HepG2 (cell line): ENCODE measurements around the gene OCSTAMP. TPM values are rescaled to one million over a fixed set of nuclear protein-coding genes. Genes with fewer than 3 reads are reported as not detected.

Source experiments
- HMG20B ChIP-seq: conservative IDR thresholded peaks from 2 replicates; pipeline ENCODE4 v1.6.1; 2016; ENCODE audit warnings: missing genetic modification reagents, missing compliant biosample characterization
- LCORL ChIP-seq, 2 experiments: fragments of 450-650 bp in 1 of 2; sonication (generic) in 1 of 2; formaldehyde crosslinking in 1 of 2; IDR thresholded peaks; 2 replicates each; pipeline versions ENCODE4 v1.5.0 to v1.6.1; 2017 to 2020; ENCODE audit warnings: antibody characterized with exemption in 1 of 2, missing genetic modification reagents in 1 of 2
- MAF1 ChIP-seq: sonication (generic); formaldehyde crosslinking; IDR thresholded peaks from 2 replicates; pipeline ENCODE4 v1.5.0; 2020; ENCODE audit warnings: missing genetic modification reagents, borderline replicate concordance
- NFE2L1 ChIP-seq: sonication (generic); formaldehyde crosslinking; IDR thresholded peaks from 2 replicates; pipeline ENCODE4 v1.4.0; 2020; ENCODE audit warnings: missing genetic modification reagents, mild to moderate bottlenecking, borderline replicate concordance
- NFKB2 ChIP-seq: sonication (generic); formaldehyde crosslinking; IDR thresholded peaks from 2 replicates; pipeline ENCODE4 v1.4.0; 2020; ENCODE audit warnings: missing genetic modification reagents, borderline replicate concordance
- NR3C1 ChIP-seq: sonication (generic); formaldehyde crosslinking; IDR thresholded peaks from 2 replicates; pipeline ENCODE4 v1.4.0; 2020; ENCODE audit warnings: missing genetic modification reagents
- SMAD1 ChIP-seq: sonication (generic); formaldehyde crosslinking; IDR thresholded peaks from 2 replicates; pipeline ENCODE4 v1.4.0; 2020; ENCODE audit warnings: missing genetic modification reagents, low read depth, mild to moderate bottlenecking, borderline replicate concordance
- SMC3 ChIP-seq: IDR thresholded peaks from 2 replicates; pipeline ENCODE4 v1.6.1; 2011; ENCODE audit warnings: low read length, improper control_type of control experiment
- ZKSCAN8 ChIP-seq: IDR thresholded peaks from 2 replicates; pipeline ENCODE4 v1.6.1; 2016; ENCODE audit warnings: borderline replicate concordance, missing genetic modification reagents, missing compliant biosample characterization
- ZNF337 ChIP-seq: sonication (generic); formaldehyde crosslinking; IDR thresholded peaks from 2 replicates; pipeline ENCODE4 v1.5.1; 2020; ENCODE audit warnings: missing genetic modification reagents, low read depth, mild to moderate bottlenecking, borderline replicate concordance
- ZNF672 ChIP-seq: sonication (generic); formaldehyde crosslinking; IDR thresholded peaks from 2 replicates; pipeline ENCODE4 v1.8.1; 2022; ENCODE audit warnings: missing genetic modification reagents
- polyA plus RNA-seq, 8 experiments: library from polyadenylated mRNA; depleted of rRNA in 3 of 8; stranded (reverse) in 7 of 8; unstranded in 1 of 8; fragments of >200 nt; fragmentation: Illumina TruSeq in 4 of 8; extraction: Trizol in 4 of 8; gene quantifications; 2 replicates each; pipeline versions ENCODE4 v1.2.1 to v1.2.3, GENCODE V29; 2011 to 2016; ENCODE audit warnings: low read depth in 4 of 8, missing spikeins in 1 of 8, mixed read lengths in 1 of 8; ENCODE audit not compliant: insufficient read depth in 1 of 8
- total RNA-seq, 5 experiments: library from RNA; depleted of rRNA; stranded (reverse); fragments of >200 nt; fragmentation: Illumina TruSeq; extraction: Trizol; gene quantifications; 2 replicates each; pipeline ENCODE4 v1.2.3, GENCODE V29; 2016; ENCODE audit warnings: low read depth in 1 of 5
- TF ChIP-seq, protein P1 (sequence below): sonication (generic); formaldehyde crosslinking; IDR thresholded peaks from 2 replicates; pipeline ENCODE4 v1.9.0; 2021; ENCODE audit warnings: missing genetic modification reagents, borderline replicate concordance
- TF ChIP-seq, protein P2 (sequence below), 2 experiments: fragments of 450-650 bp in 1 of 2; sonication (generic) in 1 of 2; formaldehyde crosslinking in 1 of 2; IDR thresholded peaks; 2 replicates each; pipeline versions ENCODE4 v1.6.1 to v1.8.0; 2016 to 2022; ENCODE audit warnings: antibody characterized with exemption in 1 of 2, mild to moderate bottlenecking in 1 of 2, missing genetic modification reagents in 1 of 2
- TF ChIP-seq, protein P3 (sequence below): IDR thresholded peaks from 2 replicates; pipeline ENCODE4 v1.6.1; 2016; ENCODE audit warnings: low read depth
- TF ChIP-seq, protein P4 (sequence below): sonication (generic); formaldehyde crosslinking; IDR thresholded peaks from 2 replicates; pipeline ENCODE4 v1.5.0; 2020; ENCODE audit warnings: missing genetic modification reagents, mild to moderate bottlenecking, borderline replicate concordance

OCSTAMP gene
- total and polyA plus RNA-seq, 2 of the 13 experiments (the other 11 are each of a cell fraction or from before 2014, with no cell fraction given) = not detected

DNA sequence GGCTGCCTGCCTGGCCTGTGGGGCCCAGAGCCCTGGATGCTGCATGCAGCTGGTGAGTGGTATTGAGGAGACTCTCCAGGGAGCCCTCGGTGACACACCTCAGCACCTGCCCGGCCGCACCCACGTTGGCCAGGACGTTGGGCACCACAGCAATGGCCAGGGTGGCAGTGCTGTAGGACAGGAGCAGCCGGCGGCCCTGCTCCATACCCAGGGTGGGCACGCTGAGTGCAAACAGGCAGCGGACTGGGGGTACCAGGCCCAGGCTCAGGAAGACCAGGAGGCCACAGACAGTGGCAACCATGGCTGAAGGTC lies 4.7 kb downstream of the OCSTAMP start (continued):
- TF ChIP-seq SMC3 (no peak), NR3C1 (CRISPR knock-in tag) (no peak), SMAD1 (CRISPR knock-in tag) (0 out of 2 replicates have a peak, but pooled peaks have one; percentile 30), ZKSCAN8 (no peak), NFE2L1 (no peak), ZNF337 (CRISPR knock-in tag) (no peak), NFKB2 (no peak), ZNF672 (no peak), HMG20B (CRISPR knock-in tag) (no peak), MAF1 (CRISPR knock-in tag) (no peak), LCORL (IDR thresholded peaks at IDR 0.05) (no peak), LCORL (CRISPR knock-in tag; IDR thresholded peaks at IDR 0.05) (no peak)
- TF ChIP-seq, protein P1, sequence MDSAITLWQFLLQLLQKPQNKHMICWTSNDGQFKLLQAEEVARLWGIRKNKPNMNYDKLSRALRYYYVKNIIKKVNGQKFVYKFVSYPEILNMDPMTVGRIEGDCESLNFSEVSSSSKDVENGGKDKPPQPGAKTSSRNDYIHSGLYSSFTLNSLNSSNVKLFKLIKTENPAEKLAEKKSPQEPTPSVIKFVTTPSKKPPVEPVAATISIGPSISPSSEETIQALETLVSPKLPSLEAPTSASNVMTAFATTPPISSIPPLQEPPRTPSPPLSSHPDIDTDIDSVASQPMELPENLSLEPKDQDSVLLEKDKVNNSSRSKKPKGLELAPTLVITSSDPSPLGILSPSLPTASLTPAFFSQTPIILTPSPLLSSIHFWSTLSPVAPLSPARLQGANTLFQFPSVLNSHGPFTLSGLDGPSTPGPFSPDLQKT (CRISPR knock-in tag) = no peak
- TF ChIP-seq, protein P2, sequence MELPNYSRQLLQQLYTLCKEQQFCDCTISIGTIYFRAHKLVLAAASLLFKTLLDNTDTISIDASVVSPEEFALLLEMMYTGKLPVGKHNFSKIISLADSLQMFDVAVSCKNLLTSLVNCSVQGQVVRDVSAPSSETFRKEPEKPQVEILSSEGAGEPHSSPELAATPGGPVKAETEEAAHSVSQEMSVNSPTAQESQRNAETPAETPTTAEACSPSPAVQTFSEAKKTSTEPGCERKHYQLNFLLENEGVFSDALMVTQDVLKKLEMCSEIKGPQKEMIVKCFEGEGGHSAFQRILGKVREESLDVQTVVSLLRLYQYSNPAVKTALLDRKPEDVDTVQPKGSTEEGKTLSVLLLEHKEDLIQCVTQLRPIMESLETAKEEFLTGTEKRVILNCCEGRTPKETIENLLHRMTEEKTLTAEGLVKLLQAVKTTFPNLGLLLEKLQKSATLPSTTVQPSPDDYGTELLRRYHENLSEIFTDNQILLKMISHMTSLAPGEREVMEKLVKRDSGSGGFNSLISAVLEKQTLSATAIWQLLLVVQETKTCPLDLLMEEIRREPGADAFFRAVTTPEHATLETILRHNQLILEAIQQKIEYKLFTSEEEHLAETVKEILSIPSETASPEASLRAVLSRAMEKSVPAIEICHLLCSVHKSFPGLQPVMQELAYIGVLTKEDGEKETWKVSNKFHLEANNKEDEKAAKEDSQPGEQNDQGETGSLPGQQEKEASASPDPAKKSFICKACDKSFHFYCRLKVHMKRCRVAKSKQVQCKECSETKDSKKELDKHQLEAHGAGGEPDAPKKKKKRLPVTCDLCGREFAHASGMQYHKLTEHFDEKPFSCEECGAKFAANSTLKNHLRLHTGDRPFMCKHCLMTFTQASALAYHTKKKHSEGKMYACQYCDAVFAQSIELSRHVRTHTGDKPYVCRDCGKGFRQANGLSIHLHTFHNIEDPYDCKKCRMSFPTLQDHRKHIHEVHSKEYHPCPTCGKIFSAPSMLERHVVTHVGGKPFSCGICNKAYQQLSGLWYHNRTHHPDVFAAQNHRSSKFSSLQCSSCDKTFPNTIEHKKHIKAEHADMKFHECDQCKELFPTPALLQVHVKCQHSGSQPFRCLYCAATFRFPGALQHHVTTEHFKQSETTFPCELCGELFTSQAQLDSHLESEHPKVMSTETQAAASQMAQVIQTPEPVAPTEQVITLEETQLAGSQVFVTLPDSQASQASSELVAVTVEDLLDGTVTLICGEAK (IDR thresholded peaks at IDR 0.05) = no peak
- TF ChIP-seq, protein P2 (CRISPR knock-in tag; IDR thresholded peaks at IDR 0.05) = no peak
- TF ChIP-seq, protein P3, sequence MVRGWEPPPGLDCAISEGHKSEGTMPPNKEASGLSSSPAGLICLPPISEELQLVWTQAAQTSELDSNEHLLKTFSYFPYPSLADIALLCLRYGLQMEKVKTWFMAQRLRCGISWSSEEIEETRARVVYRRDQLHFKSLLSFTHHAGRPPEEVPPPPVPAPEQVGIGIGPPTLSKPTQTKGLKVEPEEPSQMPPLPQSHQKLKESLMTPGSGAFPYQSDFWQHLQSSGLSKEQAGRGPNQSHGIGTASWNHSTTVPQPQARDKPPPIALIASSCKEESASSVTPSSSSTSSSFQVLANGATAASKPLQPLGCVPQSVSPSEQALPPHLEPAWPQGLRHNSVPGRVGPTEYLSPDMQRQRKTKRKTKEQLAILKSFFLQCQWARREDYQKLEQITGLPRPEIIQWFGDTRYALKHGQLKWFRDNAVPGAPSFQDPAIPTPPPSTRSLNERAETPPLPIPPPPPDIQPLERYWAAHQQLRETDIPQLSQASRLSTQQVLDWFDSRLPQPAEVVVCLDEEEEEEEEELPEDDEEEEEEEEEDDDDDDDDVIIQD (CRISPR knock-in tag) = no peak
- TF ChIP-seq, protein P4, sequence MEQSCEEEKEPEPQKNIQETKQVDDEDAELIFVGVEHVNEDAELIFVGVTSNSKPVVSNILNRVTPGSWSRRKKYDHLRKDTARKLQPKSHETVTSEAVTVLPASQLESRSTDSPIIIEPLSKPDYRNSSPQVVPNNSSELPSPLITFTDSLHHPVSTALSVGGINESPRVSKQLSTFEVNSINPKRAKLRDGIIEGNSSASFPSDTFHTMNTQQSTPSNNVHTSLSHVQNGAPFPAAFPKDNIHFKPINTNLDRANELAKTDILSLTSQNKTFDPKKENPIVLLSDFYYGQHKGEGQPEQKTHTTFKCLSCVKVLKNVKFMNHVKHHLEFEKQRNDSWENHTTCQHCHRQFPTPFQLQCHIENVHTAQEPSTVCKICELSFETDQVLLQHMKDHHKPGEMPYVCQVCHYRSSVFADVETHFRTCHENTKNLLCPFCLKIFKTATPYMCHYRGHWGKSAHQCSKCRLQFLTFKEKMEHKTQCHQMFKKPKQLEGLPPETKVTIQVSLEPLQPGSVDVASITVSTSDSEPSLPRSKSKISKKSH (CRISPR knock-in tag) = peak; percentile 63; the same call in 1 of the 2 replicates
